T follicular helper cell (primary cell): Measurements from ENCODE around the gene CD9.
"Not testable (repeated sequence)": the region's sequence is repeated elsewhere in the genome, so short reads cannot be mapped to it uniquely, and the experiment has no call there.

Experiments used
- DNase-seq: peaks from one replicate; pipeline ENCODE4 v3.0.0-alpha.2; 2020; ENCODE audit warnings: low read depth
- total RNA-seq, 2 experiments: gene quantifications; one replicate each; lab custom pipeline; 2026; lab: John Stamatoyannopoulos, UW

CD9 gene, protein sequence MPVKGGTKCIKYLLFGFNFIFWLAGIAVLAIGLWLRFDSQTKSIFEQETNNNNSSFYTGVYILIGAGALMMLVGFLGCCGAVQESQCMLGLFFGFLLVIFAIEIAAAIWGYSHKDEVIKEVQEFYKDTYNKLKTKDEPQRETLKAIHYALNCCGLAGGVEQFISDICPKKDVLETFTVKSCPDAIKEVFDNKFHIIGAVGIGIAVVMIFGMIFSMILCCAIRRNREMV
- total RNA-seq = 1.4 to 2.0 reads per million in 2 experiments

- no peak for DNase-seq
Observed at GRCh38 chr12:6200256-6201212, at the start of gene CD9. TSS of gene CD9 (plus strand) at chr12:6200400. CDS start at chr12:6200500, 100 bp downstream.

DNA sequence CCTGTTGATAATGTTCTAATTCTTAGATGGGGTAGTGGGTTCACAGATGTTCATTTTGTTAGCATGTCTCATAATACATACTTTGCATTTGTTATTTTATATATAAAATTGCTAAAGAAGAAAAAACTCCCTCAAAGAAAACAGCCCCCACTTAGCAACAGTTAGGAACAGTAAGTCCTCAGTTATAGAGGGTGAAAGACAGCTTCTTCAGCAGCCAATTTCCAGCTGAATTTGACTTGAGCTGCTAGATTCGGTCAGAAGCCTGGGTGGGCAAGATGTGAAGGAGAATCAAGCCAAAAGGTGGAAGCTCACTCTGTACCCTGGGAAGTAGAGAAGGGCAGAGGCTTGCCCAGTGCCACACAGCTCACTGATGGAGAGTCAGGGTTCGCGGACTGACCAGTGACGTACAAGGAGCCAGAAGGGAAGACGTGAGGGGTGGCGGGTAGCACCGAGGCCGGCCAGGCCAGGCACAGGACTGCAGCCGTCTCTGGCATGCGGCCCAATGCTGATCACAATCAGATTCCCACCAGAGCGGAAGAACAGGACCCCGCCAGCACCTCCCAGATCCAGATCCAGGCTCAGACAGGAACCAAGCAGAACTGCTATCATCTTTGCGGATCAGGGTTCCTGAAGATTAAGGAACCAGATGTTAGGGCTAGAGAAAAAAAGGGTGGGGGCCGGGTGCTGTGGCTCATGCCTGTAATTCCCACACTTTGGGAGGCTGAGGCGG, 45.3 kb upstream of the CD9 start:
- no peak for DNase-seq

DNA sequence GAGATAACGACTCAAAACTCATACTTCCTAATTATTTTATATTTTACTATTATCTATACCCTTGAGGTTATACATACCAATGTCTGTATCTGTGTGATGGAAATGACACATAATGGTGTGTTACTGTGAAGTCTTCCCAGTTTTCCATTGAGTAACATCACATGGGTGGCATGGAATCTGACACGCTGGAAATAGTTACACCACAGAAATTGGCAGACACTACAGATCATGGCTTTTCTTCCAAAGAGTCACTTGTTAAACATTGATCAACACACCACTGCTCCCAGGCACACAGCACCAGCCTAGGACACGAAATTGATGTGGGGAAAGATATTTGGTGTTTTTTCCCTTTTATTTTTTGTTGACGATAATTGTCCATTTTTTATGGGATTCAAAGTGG, 42.7 kb upstream of the CD9 start:
- DNase-seq = no peak

DNA sequence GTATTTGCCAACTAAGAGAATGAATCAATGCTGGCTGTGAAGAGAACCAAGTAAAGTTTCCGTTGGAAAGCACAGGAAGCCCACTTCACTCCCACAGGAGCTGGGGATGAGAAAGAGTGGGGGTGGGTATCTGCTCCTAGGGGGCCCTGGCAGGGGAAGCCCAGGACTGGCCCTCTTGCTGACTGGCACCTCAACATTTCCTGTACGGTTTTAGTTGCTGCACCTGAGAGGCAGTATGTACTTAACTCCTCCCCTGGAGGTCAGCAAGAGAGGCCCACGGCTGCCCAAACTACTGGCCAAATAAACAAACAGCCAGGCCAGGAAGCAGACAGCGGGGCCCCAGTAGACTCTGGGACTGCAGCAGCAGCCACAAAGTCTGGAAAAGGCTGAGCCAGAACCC, 41.9 kb upstream of the CD9 start:
- DNase-seq = no peak

DNA sequence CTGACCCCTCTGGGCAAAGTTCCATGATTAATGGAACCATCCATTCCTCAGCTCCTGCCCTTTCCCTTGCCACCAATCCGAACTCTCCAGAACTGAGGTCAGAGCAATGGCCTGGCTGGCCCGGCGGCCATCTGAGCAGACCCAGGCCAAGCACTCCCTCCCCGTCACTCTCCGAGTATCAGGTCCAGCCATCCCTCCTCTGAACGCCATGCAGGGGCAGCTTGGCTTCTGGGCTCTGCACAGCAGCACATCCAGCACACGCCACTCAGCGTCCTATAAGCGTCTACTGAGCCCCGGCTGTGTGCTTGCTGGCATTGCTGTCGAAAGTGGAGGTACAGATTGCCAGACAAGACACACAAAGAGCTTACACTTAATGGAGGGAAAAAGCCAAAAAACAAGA, 41.5 kb upstream of the CD9 start:
- no peak for DNase-seq

GRCh38 chr12:6159166-6160011, 40.8 kb upstream of the CD9 start:
- not testable (repeated sequence) for DNase-seq

- not testable (repeated sequence) for DNase-seq
Observed at GRCh38 chr12:6160049-6160649, 40.1 kb upstream of the CD9 start.

DNA sequence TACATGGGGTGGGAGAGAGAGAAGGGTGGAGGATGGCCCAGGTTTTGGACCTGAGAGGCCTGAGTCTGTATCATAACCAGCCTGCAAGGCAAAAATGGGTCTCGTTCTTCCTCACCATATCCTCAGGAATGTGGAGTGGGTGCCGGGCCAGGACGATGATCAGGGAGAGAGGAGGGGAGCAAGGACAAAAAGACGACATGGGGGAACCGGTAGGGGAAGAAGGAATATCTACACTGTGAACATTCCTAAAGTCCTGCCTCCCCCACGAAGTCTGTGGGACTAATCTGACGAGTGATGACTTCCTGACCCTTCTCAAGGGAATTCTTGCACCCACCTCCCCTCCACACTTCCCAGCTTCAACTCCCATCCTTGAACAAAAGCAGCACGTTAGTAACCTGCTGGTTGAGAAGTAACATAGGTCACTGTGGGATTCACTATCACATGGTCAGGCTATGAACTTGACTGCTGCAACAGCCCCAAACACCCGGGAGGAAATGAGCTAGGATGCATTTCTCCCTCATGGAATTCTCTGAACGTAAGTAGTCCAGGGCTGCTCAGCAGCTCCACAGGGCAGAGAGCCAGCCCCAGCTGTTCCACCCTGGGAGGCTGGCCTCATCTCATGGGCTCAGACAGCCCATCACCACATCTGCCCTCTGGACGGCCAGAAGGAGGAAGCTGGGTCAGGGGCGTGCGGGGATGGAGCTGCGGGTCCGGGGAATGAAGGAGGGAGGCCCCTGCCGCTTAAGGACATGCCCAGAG, 38.9 kb upstream of the CD9 start:
- DNase-seq = no peak

GRCh38 chr12:6163416-6164060, 36.7 kb upstream of the CD9 start:
- DNase-seq = no peak

GRCh38 chr12:6165395-6165794, 34.8 kb upstream of the CD9 start:
- no peak for DNase-seq

DNA sequence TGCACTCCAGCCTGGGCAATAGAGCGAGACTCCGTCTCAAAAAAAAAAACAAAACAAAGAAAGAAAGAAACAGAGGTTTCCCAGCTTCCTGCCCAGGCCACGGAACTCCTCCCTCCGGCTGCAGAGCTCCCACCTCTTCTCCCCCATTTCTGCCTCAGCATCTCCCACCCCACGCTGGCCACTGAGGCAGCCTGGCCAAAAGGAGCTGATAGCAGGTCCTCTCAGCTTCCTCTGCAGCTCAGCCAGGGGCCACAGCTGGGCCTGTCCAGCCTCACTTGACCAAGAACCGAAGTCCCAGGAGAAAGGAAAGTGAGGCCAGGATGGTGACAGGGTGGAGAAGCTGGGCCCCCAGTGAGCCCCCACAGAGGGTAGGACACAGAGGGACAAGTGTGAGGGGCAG, 33.4 kb upstream of the CD9 start:
- DNase-seq = no peak

DNA sequence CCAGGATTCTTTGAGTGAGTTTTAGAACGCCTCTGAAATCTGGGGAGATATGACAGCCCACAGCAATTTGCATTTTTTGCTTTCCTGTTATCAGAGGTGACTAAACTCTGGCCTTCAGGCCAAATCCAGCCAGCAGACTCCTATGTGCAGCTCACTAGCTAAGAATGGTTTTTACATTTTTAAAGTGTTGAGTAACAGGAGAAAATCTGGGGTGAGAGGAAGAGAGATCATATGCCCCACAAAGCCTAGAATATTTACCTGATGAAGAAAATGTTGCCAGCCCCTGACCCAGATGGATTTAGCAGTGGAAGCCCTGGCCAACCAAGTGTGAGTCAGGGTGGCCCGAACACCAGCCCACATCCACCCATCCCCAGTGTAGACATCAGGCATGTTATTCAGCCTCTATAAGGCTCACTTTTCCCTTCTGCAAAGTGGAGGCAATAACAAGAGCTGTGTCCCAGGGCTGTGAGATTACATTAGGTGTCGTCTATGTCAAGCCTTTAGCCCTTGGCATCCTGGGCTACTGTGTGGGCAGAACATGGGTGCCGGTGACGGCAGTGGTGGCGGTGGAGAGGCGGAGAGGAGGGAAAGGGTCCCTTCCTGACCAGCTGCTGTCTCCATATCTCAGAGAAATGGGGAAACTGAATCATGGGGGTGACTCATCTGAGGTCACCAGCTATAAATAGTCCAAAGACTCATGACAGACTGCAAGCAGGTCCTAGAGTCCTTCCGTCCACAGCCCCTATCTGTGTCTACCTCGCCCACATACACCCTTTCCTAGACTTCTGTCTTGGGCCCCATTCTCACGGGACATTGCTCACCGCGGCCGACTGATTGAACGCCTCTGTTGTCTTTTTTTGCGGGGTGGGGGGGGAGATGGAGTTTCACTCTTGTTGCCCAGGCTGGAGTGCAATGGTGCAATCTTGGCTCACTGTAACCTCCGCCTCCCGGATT, 32.6 kb upstream of the CD9 start:
- no peak for DNase-seq

- DNase-seq = no peak
Observed at GRCh38 chr12:6171409-6172015, 28.7 kb upstream of the CD9 start.

DNA sequence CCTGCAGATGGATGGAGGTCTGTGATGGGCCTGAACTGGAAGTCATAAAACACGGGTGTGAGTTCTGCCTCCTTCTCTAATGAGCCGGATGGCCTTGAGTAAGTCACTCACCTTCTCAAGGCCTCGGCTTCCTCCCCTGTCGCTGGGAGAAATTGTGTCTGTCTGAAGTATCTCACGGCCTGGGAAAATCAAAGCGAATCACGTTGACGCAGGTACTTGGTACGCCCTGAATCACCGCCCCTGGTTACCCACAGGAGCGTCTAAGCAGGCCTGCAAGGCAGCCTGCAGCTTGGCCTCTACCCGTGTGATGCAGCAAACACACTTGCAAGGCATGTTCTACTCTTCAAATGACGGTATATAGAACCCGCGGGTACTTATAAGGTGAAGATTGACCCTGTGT, 28.1 kb upstream of the CD9 start:
- no peak for DNase-seq

DNA sequence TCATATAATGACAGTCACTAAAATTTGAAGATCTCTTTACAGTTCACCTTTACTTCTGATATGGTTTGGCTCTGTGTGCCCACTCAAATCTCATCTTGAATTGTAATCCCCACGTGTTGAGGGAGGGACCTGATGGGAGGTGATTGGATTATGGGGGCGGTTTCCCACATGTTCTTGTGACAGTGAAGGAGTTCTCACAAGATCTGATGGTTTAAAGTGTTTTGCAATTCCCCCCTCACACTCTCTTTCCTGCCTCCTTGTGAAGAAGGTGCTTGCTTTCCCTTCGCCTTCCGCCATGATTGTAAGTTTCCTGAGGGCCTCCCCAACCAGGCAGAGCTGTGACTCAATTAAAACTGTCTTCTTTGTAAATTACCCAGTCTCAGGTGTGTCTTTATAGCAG, 27.3 kb upstream of the CD9 start:
- no peak for DNase-seq

GRCh38 chr12:6177642-6178358, 22.4 kb upstream of the CD9 start:
- no peak for DNase-seq

- DNase-seq = no peak
Observed at GRCh38 chr12:6178981-6179761, 21.0 kb upstream of the CD9 start.
